ENCODE measurements around the gene OSTC. TPM values are rescaled to one million over a fixed set of nuclear protein-coding genes. Genes with fewer than 3 reads are reported as not detected.
A peak's percentile ranks its signal among the peaks of the same experiment; 100 is the strongest.

OSTC gene
- total and polyA plus RNA-seq, 9 of the 15 experiments (the other 6 are each of a cell fraction or from before 2014, with no cell fraction given), result 112 to 966 (median 235) TPM

GRCh38 chr4:108611365-108611764 lies 39.0 kb upstream of the OSTC start:
- Histone ChIP-seq H3K9ac (ENCODE audit: insufficient read depth in 1 of 2, low read depth in 2 of 2, low read length in 2 of 2) (no peak overlapping the region), H3K4me3 (no peak overlapping the region), H4K20me1 (replicated peaks; ENCODE audit: control insufficient read depth, insufficient read depth, low read length) (no peaks in the 10 kb centered on the region), H3K4me2 (ENCODE audit: insufficient read depth, low read length) (no peak overlapping the region), H3K79me2 (ENCODE audit: control insufficient read depth, insufficient read depth, low read length) (no peaks in the 10 kb centered on the region), H3K4me1 (replicated peaks in 1 of 2; ENCODE audit: control insufficient read depth in 2 of 2, insufficient read depth in 2 of 2, low read length in 2 of 2) (no peaks in the 10 kb centered on the region; a peak in 1 of 5 replicates), H3K36me3 (ENCODE audit: control insufficient read depth, insufficient read depth, low read length) (no peaks in the 10 kb centered on the region), H3K9me1 (ENCODE audit: control insufficient read depth, insufficient read depth, low read length) (no peaks in the 10 kb centered on the region), H2AFZ (ENCODE audit: low read depth, low read length) (no peak overlapping the region), H3K27ac (ENCODE audit: extremely low read depth, low read depth, low read length) (no peak overlapping the region), H3K27me3 (ENCODE audit: control insufficient read depth in 2 of 2, insufficient read depth in 2 of 2, low read length in 2 of 2) (no peaks in the 10 kb centered on the region), H3K9me3 (replicated peaks; ENCODE audit: control insufficient read depth, insufficient read depth, low read depth, low read length) (no peaks in the 10 kb centered on the region)
- 59% methylated on average over 10 of the region's 10 CpGs for WGBS (ENCODE audit: insufficient coverage, low coverage, missing lambda C conversion rate)
- peak; percentile 49; the same call in 2 of the 3 replicates for ATAC-seq
- POLR2A ChIA-PET, result interaction anchor here (1.0 kb wide), 1 partner anchor 8 kb away, joined by 4 read pairs; no protein-coding TSS in a partner anchor
- TF ChIP-seq NCOA1 (IDR thresholded peaks at IDR 0.05; ENCODE audit: low read depth), result no peak
- peak in 1 of 3 experiments; percentile 23; a peak in 1 of 6 replicates for TF ChIP-seq CTCF (IDR thresholded peaks at IDR 0.05 in 2 of 3, conservative IDR thresholded peaks at IDR 0.05 in 1 of 3; ENCODE audit: insufficient read depth in 2 of 3, low read depth in 1 of 3, low read length in 3 of 3)
- no peak for DNase-seq (ENCODE audit: extremely low read depth in 1 of 4, low spot score in 3 of 4)
- intact Hi-C loops (cut with micrococcal nuclease), result no loop called here
- CTCF ChIA-PET (ENCODE audit: low intra/inter-chr PET ratio), result no interaction called here
- no peak for FAIRE-seq
- in situ Hi-C loops (cut with MboI), result no loop called here
- BruUV-seq (replicated peaks), result no TSS peak

- H3K27ac ChIP-seq (ENCODE audit: extremely low read depth, low read depth, low read length), result no peak overlapping the region
- 20% methylated on average over 6 of the region's 6 CpGs for WGBS (ENCODE audit: insufficient coverage, low coverage, missing lambda C conversion rate)
- in situ Hi-C loops (cut with MboI) (no loop called here), intact Hi-C loops (cut with micrococcal nuclease) (no loop called here)
- H3K36me3 ChIP-seq (ENCODE audit: control insufficient read depth, insufficient read depth, low read length), result no peaks in the 10 kb centered on the region
- TF ChIP-seq NR4A1 (CRISPR knock-in tag; IDR thresholded peaks at IDR 0.05), result no peak
- no peak for TF ChIP-seq NR4A1 (tag; IDR thresholded peaks at IDR 0.05)
- TF ChIP-seq BHLHE40 (IDR thresholded peaks at IDR 0.05; ENCODE audit: low read length), result 0 out of 2 replicates have a peak, but pooled peaks have one; percentile 33
- CTCF ChIA-PET (ENCODE audit: low intra/inter-chr PET ratio), result no interaction called here
- no peaks in the 10 kb centered on the region for H3K9me1 ChIP-seq (ENCODE audit: control insufficient read depth, insufficient read depth, low read length)
- no peaks in the 10 kb centered on the region for H3K9me3 ChIP-seq (replicated peaks; ENCODE audit: control insufficient read depth, insufficient read depth, low read depth, low read length)
- DNase-seq (ENCODE audit: extremely low read depth in 1 of 4, low spot score in 3 of 4), result no peak
- no peaks in the 10 kb centered on the region for H3K27me3 ChIP-seq (ENCODE audit: control insufficient read depth in 2 of 2, insufficient read depth in 2 of 2, low read length in 2 of 2)
- no peak for ATAC-seq
- H3K79me2 ChIP-seq (ENCODE audit: control insufficient read depth, insufficient read depth, low read length), result no peaks in the 10 kb centered on the region
- no peaks in the 10 kb centered on the region for H4K20me1 ChIP-seq (replicated peaks; ENCODE audit: control insufficient read depth, insufficient read depth, low read length)
- H3K4me2 ChIP-seq (ENCODE audit: insufficient read depth, low read length), result peak overlapping the region; percentile 33; the same call in 1 of the 2 replicates
- H3K4me3 ChIP-seq, result no peak overlapping the region
- POLR2A ChIA-PET, result no interaction called here
- H3K4me1 ChIP-seq (replicated peaks in 1 of 2; ENCODE audit: control insufficient read depth in 2 of 2, insufficient read depth in 2 of 2, low read length in 2 of 2), result no peaks in the 10 kb centered on the region; a peak in 1 of 5 replicates
- no TSS peak for BruUV-seq (replicated peaks)
- no peak overlapping the region for H3K9ac ChIP-seq (ENCODE audit: insufficient read depth in 1 of 2, low read depth in 2 of 2, low read length in 2 of 2)
- peak overlapping the region; percentile 49 for H2AFZ ChIP-seq (ENCODE audit: low read depth, low read length)
- FAIRE-seq, result no peak
Observed at GRCh38 chr4:108612365-108612764, 38.0 kb upstream of the OSTC start.
